Prostate gland (tissue), 2 donors: Measurements from ENCODE around the gene AUTS2.

Experiments
- POLR2AphosphoS5 ChIP-seq: sonication (generic); formaldehyde crosslinking; IDR thresholded peaks from one replicate; pipeline ENCODE4 v1.6.1; 2017; ENCODE audit warnings: antibody characterized with exemption
- TF ChIP-seq, protein P1 (sequence below), 4 experiments: fragments of 200-600 bp in 2 of 4; fragments of 450-650 bp in 2 of 4; sonication (generic) in 2 of 4; IDR thresholded peaks; 1 replicate in 3 of 4; 2 replicates in 1 of 4; pipeline ENCODE4 v1.5.1; 2016 to 2019; ENCODE audit warnings: antibody characterized with exemption in 4 of 4, mild to moderate bottlenecking in 2 of 4, moderate library complexity in 2 of 4

DNA sequence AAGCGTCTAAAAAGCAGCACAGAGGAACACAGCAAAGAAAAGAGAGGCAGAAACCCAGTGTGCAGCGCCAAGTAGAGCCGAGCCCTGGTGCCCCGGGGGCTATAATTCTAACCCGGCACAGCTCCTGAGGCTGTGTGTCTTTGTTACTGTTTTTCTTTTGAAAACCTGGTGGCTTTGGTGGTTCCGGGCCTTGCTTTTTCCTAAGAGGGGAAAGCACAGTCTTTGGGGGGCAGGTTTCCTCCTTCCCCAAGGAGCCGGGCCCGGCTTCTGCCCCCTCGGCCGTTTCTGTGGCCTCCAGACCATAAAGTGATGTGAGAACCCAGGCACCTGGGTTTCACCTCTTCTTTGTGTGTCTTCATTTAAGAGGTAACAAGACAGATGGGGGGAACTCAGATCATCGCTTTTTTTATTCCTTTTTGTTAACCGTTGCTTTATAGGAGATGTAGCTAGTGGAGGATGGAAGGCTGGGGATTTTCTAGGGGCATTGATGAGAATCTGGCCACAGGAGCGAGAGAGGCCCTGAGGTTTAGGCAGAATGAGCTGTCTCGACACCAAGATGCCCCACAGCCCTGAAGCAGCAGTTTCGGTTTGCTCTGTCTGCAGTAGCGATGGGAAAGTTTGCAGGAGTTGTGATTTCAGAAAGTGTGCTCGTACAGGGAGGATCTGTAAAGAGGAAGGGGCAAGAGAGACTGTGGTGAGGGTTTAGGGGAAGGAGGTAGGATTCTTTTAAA is 1165.9 kb downstream of the AUTS2 start:
- TF ChIP-seq, protein P1, sequence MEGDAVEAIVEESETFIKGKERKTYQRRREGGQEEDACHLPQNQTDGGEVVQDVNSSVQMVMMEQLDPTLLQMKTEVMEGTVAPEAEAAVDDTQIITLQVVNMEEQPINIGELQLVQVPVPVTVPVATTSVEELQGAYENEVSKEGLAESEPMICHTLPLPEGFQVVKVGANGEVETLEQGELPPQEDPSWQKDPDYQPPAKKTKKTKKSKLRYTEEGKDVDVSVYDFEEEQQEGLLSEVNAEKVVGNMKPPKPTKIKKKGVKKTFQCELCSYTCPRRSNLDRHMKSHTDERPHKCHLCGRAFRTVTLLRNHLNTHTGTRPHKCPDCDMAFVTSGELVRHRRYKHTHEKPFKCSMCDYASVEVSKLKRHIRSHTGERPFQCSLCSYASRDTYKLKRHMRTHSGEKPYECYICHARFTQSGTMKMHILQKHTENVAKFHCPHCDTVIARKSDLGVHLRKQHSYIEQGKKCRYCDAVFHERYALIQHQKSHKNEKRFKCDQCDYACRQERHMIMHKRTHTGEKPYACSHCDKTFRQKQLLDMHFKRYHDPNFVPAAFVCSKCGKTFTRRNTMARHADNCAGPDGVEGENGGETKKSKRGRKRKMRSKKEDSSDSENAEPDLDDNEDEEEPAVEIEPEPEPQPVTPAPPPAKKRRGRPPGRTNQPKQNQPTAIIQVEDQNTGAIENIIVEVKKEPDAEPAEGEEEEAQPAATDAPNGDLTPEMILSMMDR (IDR thresholded peaks at IDR 0.05): no peak
- TF ChIP-seq POLR2AphosphoS5: no peak
